ENCODE results near the gene LEUTX. TPM values are rescaled to one million over a fixed set of nuclear protein-coding genes. Genes with fewer than 3 reads are reported as not detected.

Gene LEUTX
- polyA plus RNA-seq, 1 experiment, result not detected

GRCh38 chr19:39736088-39736487 lies 42.6 kb upstream of the LEUTX start:
- no peak for DNase-seq (ENCODE audit: low read depth)
- no peak overlapping the region for H3K4me3 ChIP-seq (ENCODE audit: low read depth, low read length)
- H3K36me3 ChIP-seq (ENCODE audit: control insufficient read depth, insufficient read depth, low read length), result no peaks in the 10 kb centered on the region
- POLR2A ChIA-PET, result no interaction called here
- no peaks in the 10 kb centered on the region for H3K27me3 ChIP-seq (ENCODE audit: control insufficient read depth, insufficient read depth, low read length)
- CTCF ChIA-PET, result no interaction called here
- TF ChIP-seq CTCF (IDR thresholded peaks at IDR 0.05; ENCODE audit: insufficient read depth, low read depth, low read length), result no peak

GRCh38 chr19:39737351-39737750 lies 41.3 kb upstream of the LEUTX start:
- DNase-seq (ENCODE audit: low read depth), result no peak
- Histone ChIP-seq H3K36me3 (ENCODE audit: control insufficient read depth, insufficient read depth, low read length) (no peaks in the 10 kb centered on the region), H3K27me3 (ENCODE audit: control insufficient read depth, insufficient read depth, low read length) (no peaks in the 10 kb centered on the region), H3K4me3 (ENCODE audit: low read depth, low read length) (no peak overlapping the region)
- POLR2A ChIA-PET, result no interaction called here
- CTCF ChIA-PET, result no interaction called here
- no peak for TF ChIP-seq CTCF (IDR thresholded peaks at IDR 0.05; ENCODE audit: insufficient read depth, low read depth, low read length)

GRCh38 chr19:39737891-39738290 lies 40.8 kb upstream of the LEUTX start, which contains the start of gene CLC:
Gene CLC, minus strand, starts transcription at chr19:39738029. Its CDS starts 77 bp downstream, at chr19:39737952.
- Histone ChIP-seq H3K36me3 (ENCODE audit: control insufficient read depth, insufficient read depth, low read length) (no peaks in the 10 kb centered on the region), H3K27me3 (ENCODE audit: control insufficient read depth, insufficient read depth, low read length) (no peaks in the 10 kb centered on the region), H3K4me3 (ENCODE audit: low read depth, low read length) (no peak within 1 kb of the TSS)
- DNase-seq (ENCODE audit: low read depth), result no peak
- ChIA-PET CTCF (no interaction called here), POLR2A (no interaction called here)
- no peak for TF ChIP-seq CTCF (IDR thresholded peaks at IDR 0.05; ENCODE audit: insufficient read depth, low read depth, low read length)

GRCh38 chr19:39738814-39739213 lies 39.8 kb upstream of the LEUTX start:
- no peak for DNase-seq (ENCODE audit: low read depth)
- ChIA-PET POLR2A (no interaction called here), CTCF (no interaction called here)
- Histone ChIP-seq H3K4me3 (ENCODE audit: low read depth, low read length) (no peak overlapping the region), H3K27me3 (ENCODE audit: control insufficient read depth, insufficient read depth, low read length) (no peaks in the 10 kb centered on the region), H3K36me3 (ENCODE audit: control insufficient read depth, insufficient read depth, low read length) (no peaks in the 10 kb centered on the region)
- TF ChIP-seq CTCF (IDR thresholded peaks at IDR 0.05; ENCODE audit: insufficient read depth, low read depth, low read length), result no peak

GRCh38 chr19:39740395-39740794 lies 38.3 kb upstream of the LEUTX start:
- ChIA-PET CTCF (no interaction called here), POLR2A (no interaction called here)
- H3K27me3 ChIP-seq (ENCODE audit: control insufficient read depth, insufficient read depth, low read length), result no peaks in the 10 kb centered on the region
- H3K4me3 ChIP-seq (ENCODE audit: low read depth, low read length), result no peak overlapping the region
- TF ChIP-seq CTCF (IDR thresholded peaks at IDR 0.05; ENCODE audit: insufficient read depth, low read depth, low read length), result no peak
- no peaks in the 10 kb centered on the region for H3K36me3 ChIP-seq (ENCODE audit: control insufficient read depth, insufficient read depth, low read length)
- no peak for DNase-seq (ENCODE audit: low read depth)

Data from BJ (cell line).